Measurements from ENCODE around the gene RGL1. TPM values are rescaled to one million over a fixed set of nuclear protein-coding genes. Genes with fewer than 3 reads are reported as not detected.

Gene RGL1
- total RNA-seq, 1 donor from 2014 or later = 3.2 TPM

- no peaks in the 10 kb centered on the region for H3K27me3 ChIP-seq (ENCODE audit: control insufficient read depth, insufficient read depth, low read length)
- H3K4me3 ChIP-seq (ENCODE audit: low read depth, low read length) = no peak overlapping the region
- TF ChIP-seq, protein P1, sequence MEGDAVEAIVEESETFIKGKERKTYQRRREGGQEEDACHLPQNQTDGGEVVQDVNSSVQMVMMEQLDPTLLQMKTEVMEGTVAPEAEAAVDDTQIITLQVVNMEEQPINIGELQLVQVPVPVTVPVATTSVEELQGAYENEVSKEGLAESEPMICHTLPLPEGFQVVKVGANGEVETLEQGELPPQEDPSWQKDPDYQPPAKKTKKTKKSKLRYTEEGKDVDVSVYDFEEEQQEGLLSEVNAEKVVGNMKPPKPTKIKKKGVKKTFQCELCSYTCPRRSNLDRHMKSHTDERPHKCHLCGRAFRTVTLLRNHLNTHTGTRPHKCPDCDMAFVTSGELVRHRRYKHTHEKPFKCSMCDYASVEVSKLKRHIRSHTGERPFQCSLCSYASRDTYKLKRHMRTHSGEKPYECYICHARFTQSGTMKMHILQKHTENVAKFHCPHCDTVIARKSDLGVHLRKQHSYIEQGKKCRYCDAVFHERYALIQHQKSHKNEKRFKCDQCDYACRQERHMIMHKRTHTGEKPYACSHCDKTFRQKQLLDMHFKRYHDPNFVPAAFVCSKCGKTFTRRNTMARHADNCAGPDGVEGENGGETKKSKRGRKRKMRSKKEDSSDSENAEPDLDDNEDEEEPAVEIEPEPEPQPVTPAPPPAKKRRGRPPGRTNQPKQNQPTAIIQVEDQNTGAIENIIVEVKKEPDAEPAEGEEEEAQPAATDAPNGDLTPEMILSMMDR (IDR thresholded peaks at IDR 0.05; ENCODE audit: insufficient read depth, low read length, poor library complexity, severe bottlenecking) = no peak
- no peak for DNase-seq (ENCODE audit: low read depth)
- H3K36me3 ChIP-seq (ENCODE audit: control insufficient read depth, insufficient read depth, low read length) = no peaks in the 10 kb centered on the region
These were observed 126.8 kb downstream of the RGL1 start for GRCh38 chr1:183931646-183932271.

GRCh38 chr1:183932412-183932811, 127.5 kb downstream of the RGL1 start:
- TF ChIP-seq, protein P1 (IDR thresholded peaks at IDR 0.05; ENCODE audit: insufficient read depth, low read length, poor library complexity, severe bottlenecking) = no peak
- Histone ChIP-seq H3K36me3 (ENCODE audit: control insufficient read depth, insufficient read depth, low read length) (no peaks in the 10 kb centered on the region), H3K27me3 (ENCODE audit: control insufficient read depth, insufficient read depth, low read length) (no peaks in the 10 kb centered on the region), H3K4me3 (ENCODE audit: low read depth, low read length) (no peak overlapping the region)
- no peak for DNase-seq (ENCODE audit: low read depth)

DNA sequence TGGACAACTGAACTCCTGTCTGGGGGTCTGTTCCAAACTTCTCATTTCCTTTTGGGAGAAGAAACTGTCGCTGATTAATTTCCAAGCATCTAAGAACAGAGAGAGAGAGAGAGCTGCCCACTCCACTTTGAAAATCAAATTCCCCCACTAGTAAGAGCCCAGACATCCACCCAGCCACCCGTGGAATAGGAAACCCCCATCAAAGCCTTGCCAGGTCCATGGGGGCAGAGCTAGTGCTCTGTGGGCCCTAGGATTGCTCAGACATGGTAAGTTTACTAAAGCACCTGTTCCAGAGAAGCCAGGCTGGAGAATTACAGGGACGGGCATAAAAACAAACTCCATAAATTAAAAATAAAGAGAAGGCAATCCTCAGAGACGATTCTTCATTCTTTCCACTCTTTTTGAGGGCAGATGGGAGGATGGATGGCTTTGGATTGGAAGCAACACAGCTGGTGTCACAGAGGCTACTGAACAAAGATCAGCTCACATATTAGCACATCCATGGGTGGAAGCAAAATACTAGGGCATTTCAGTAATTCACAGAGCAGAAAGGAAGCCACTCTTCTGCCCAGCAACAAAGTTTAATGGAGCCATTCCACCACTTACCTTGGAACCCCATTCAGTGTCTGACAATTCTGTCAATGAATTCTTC, 128.7 kb downstream of the RGL1 start:
- Histone ChIP-seq H3K4me3 (ENCODE audit: low read depth, low read length) (no peak overlapping the region), H3K36me3 (ENCODE audit: control insufficient read depth, insufficient read depth, low read length) (no peaks in the 10 kb centered on the region), H3K27me3 (ENCODE audit: control insufficient read depth, insufficient read depth, low read length) (no peaks in the 10 kb centered on the region)
- no peak for DNase-seq (ENCODE audit: low read depth)
- TF ChIP-seq, protein P1 (IDR thresholded peaks at IDR 0.05; ENCODE audit: insufficient read depth, low read length, poor library complexity, severe bottlenecking) = no peak

DNA sequence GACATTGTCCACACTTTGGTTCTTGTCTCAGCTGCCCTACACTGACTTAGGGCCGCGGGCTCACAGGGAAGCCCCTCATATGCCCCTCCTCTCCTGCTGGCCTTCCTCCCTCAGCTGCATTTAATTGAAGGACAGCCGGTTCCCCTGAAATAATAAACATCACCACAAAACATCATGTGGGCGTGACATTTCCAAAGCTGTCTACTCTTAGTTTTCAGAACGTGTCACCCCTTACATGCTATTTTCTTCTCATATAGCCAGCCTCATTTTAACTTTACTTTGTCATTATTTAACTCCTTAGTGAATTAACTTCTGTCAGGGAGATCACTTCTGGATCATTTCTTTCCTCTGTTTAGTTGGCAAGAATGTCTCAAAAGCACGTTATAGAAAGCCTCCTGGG, 129.4 kb downstream of the RGL1 start:
- no peak overlapping the region for H3K4me3 ChIP-seq (ENCODE audit: low read depth, low read length)
- TF ChIP-seq, protein P1 (IDR thresholded peaks at IDR 0.05; ENCODE audit: insufficient read depth, low read length, poor library complexity, severe bottlenecking) = no peak
- no peak for DNase-seq (ENCODE audit: low read depth)
- no peaks in the 10 kb centered on the region for H3K36me3 ChIP-seq (ENCODE audit: control insufficient read depth, insufficient read depth, low read length)
- H3K27me3 ChIP-seq (ENCODE audit: control insufficient read depth, insufficient read depth, low read length) = no peaks in the 10 kb centered on the region

GRCh38 chr1:183936009-183936408, 131.1 kb downstream of the RGL1 start:
- no peak for DNase-seq (ENCODE audit: low read depth)
- H3K36me3 ChIP-seq (ENCODE audit: control insufficient read depth, insufficient read depth, low read length) = no peaks in the 10 kb centered on the region
- H3K4me3 ChIP-seq (ENCODE audit: low read depth, low read length) = no peak overlapping the region
- TF ChIP-seq, protein P1 (IDR thresholded peaks at IDR 0.05; ENCODE audit: insufficient read depth, low read length, poor library complexity, severe bottlenecking) = no peak
- no peaks in the 10 kb centered on the region for H3K27me3 ChIP-seq (ENCODE audit: control insufficient read depth, insufficient read depth, low read length)

DNA sequence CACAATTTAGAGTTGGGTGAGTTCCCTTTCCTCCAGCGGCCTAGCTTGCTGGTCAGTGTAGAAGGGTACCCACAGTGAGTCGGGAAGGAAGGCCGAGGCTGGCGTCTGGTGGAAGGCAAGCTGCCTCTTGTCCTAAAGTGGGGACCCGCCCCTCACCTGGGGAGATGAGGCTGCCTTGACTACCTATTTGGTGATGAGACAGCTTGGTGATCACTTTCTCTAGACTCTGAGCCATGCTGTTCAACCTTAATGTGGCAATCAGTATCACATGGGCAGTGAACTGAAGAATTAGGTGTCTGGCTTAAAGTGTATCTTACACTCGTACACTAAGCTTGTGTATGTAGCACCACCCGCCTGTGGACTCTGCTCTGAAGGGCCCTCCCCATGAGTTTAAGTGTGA, 131.9 kb downstream of the RGL1 start:
- H3K4me3 ChIP-seq (ENCODE audit: low read depth, low read length) = no peak overlapping the region
- H3K27me3 ChIP-seq (ENCODE audit: control insufficient read depth, insufficient read depth, low read length) = no peaks in the 10 kb centered on the region
- TF ChIP-seq, protein P1 (IDR thresholded peaks at IDR 0.05; ENCODE audit: insufficient read depth, low read length, poor library complexity, severe bottlenecking) = no peak
- no peaks in the 10 kb centered on the region for H3K36me3 ChIP-seq (ENCODE audit: control insufficient read depth, insufficient read depth, low read length)
- DNase-seq (ENCODE audit: low read depth) = no peak
